ENCODE results near the gene TSSK2.

DNA sequence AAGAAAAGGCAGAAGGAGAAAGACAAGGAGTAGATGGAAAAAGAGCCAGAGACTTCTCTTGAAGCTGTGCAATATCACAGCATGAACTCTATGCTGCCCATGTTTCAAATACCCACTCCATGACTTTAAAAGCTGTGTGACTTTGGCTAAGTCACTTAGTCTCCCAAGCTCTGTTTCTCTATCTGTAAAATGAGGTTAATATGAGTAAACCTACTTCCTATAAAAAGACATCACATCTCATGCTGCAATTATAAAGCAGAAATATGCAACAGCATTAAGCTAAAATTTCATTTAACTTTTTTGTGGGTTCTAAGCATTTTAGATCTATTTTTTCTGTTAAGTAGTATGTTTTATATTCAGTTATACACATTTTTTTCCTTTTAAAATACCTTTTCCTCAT is 20.5 kb upstream of the TSSK2 start:
- TF ChIP-seq, protein P1, sequence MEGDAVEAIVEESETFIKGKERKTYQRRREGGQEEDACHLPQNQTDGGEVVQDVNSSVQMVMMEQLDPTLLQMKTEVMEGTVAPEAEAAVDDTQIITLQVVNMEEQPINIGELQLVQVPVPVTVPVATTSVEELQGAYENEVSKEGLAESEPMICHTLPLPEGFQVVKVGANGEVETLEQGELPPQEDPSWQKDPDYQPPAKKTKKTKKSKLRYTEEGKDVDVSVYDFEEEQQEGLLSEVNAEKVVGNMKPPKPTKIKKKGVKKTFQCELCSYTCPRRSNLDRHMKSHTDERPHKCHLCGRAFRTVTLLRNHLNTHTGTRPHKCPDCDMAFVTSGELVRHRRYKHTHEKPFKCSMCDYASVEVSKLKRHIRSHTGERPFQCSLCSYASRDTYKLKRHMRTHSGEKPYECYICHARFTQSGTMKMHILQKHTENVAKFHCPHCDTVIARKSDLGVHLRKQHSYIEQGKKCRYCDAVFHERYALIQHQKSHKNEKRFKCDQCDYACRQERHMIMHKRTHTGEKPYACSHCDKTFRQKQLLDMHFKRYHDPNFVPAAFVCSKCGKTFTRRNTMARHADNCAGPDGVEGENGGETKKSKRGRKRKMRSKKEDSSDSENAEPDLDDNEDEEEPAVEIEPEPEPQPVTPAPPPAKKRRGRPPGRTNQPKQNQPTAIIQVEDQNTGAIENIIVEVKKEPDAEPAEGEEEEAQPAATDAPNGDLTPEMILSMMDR (IDR thresholded peaks at IDR 0.05) = no peak
- TF ChIP-seq POLR2A (IDR thresholded peaks at IDR 0.05) = no peak
